Activated B cell treated with CpG ODN at 0.5 μM for 24 hours (primary cell): ENCODE results near the gene NR6A1. TPM values are rescaled to one million over a fixed set of nuclear protein-coding genes. Genes with fewer than 3 reads are reported as not detected.
A peak's percentile ranks its signal among the peaks of the same experiment; 100 is the strongest.

ENCODE experiments used
- ATAC-seq: fragments of 200-7000 bp; cut with Tn5 transposase; one replicate; pipeline ENCODE4 v1.10.0; 2021; ENCODE audit warnings: low read depth, mild to moderate bottlenecking, moderate library complexity
- CTCF ChIA-PET: fragments of 350-600 bp; sonication (Branson Sonifier 250); formaldehyde crosslinking; loops from one replicate; lab custom pipeline; 2021; ENCODE audit warnings: antibody characterized with exemption; lab: Charles Lee
- POLR2A ChIA-PET: fragments of 350-600 bp; sonication (Branson Sonifier 250); formaldehyde crosslinking; loops from one replicate; lab custom pipeline; 2021; ENCODE audit warnings: antibody characterized with exemption; lab: Charles Lee
- DNase-seq: peaks from one replicate; pipeline ENCODE4 v3.0.0; 2022
- H3K27ac Mint-ChIP-seq: one replicate; pipeline ENCODE4 v1.8.0; 2020; ENCODE audit warnings: mixed read lengths
- H3K27me3 Mint-ChIP-seq: one replicate; pipeline ENCODE4 v1.8.0; 2021; ENCODE audit warnings: mixed read lengths
- H3K36me3 Mint-ChIP-seq: one replicate; pipeline ENCODE4 v1.8.0; 2021; ENCODE audit warnings: low read depth, mixed read lengths
- H3K4me1 Mint-ChIP-seq: one replicate; pipeline ENCODE4 v1.8.0; 2021; ENCODE audit warnings: mixed read lengths
- H3K4me3 Mint-ChIP-seq: one replicate; pipeline ENCODE4 v1.8.0; 2020; ENCODE audit warnings: mild to moderate bottlenecking, mixed read lengths
- H3K9me3 Mint-ChIP-seq: one replicate; pipeline ENCODE4 v1.8.0; 2020; ENCODE audit warnings: mixed read lengths
- CTCF ChIP-seq: fragments of 200-600 bp; IDR thresholded peaks from one replicate; pipeline ENCODE4 v1.8.0; 2022; ENCODE audit warnings: antibody characterized with exemption, mild to moderate bottlenecking
- intact Hi-C: fragments of 100-400 bp; cut with micrococcal nuclease; formaldehyde crosslinking; loops from one replicate; pipeline ENCODE4 v1.15.1; 2024
- total RNA-seq: library from RNA; stranded (reverse); gene quantifications from 2 replicates; pipeline ENCODE4 v1.2.3, GENCODE V29; 2022

NR6A1 gene
- total RNA-seq, 1 donor from 2014 or later: 3.1 TPM

GRCh38 chr9:124504530-124505005, 266.5 kb downstream of the NR6A1 start:
- H3K9me3 Mint-ChIP-seq: no peaks in the 10 kb centered on the region
- no peaks in the 10 kb centered on the region for H3K36me3 Mint-ChIP-seq
- ChIA-PET CTCF (no interaction called here), POLR2A (no interaction called here)
- H3K4me3 Mint-ChIP-seq: no peak overlapping the region
- H3K4me1 Mint-ChIP-seq: peaks cover 6% of the 10 kb centered on the region
- no peak overlapping the region for H3K27ac Mint-ChIP-seq
- intact Hi-C loops: no loop called here
- ATAC-seq: no peak
- H3K27me3 Mint-ChIP-seq: peaks cover 33% of the 10 kb centered on the region
- no peak for TF ChIP-seq CTCF
- no peak for DNase-seq

GRCh38 chr9:124503713-124504529, 267.2 kb downstream of the NR6A1 start:
- no peaks in the 10 kb centered on the region for H3K36me3 Mint-ChIP-seq
- H3K27me3 Mint-ChIP-seq: peaks cover 34% of the 10 kb centered on the region
- ChIA-PET POLR2A (no interaction called here), CTCF (no interaction called here)
- TF ChIP-seq CTCF: no peak
- H3K4me1 Mint-ChIP-seq: peaks cover 6% of the 10 kb centered on the region
- DNase-seq (no peak), ATAC-seq (no peak)
- peak overlapping the region; percentile 78 for H3K4me3 Mint-ChIP-seq
- H3K9me3 Mint-ChIP-seq: no peaks in the 10 kb centered on the region
- intact Hi-C loops: no loop called here
- no peak overlapping the region for H3K27ac Mint-ChIP-seq

GRCh38 chr9:124502711-124503702, 268.1 kb downstream of the NR6A1 start:
- Mint-ChIP-seq H3K27me3 (peaks cover 30% of the 10 kb centered on the region), H3K9me3 (no peaks in the 10 kb centered on the region), H3K4me1 (peaks cover 6% of the 10 kb centered on the region), H3K27ac (no peak overlapping the region), H3K4me3 (no peak overlapping the region), H3K36me3 (no peaks in the 10 kb centered on the region)
- CTCF ChIA-PET: no interaction called here
- TF ChIP-seq CTCF: no peak
- ATAC-seq: no peak
- no peak for DNase-seq
- POLR2A ChIA-PET: no interaction called here
- intact Hi-C loops: no loop called here

GRCh38 chr9:124501771-124502320, 269.3 kb downstream of the NR6A1 start:
- no peak overlapping the region for H3K27ac Mint-ChIP-seq
- no peak for TF ChIP-seq CTCF
- H3K36me3 Mint-ChIP-seq: no peaks in the 10 kb centered on the region
- POLR2A ChIA-PET: no interaction called here
- H3K4me1 Mint-ChIP-seq: peaks cover 6% of the 10 kb centered on the region
- peaks cover 30% of the 10 kb centered on the region for H3K27me3 Mint-ChIP-seq
- ATAC-seq (no peak), DNase-seq (no peak)
- no peak overlapping the region for H3K4me3 Mint-ChIP-seq
- CTCF ChIA-PET: no interaction called here
- intact Hi-C loops: no loop called here
- H3K9me3 Mint-ChIP-seq: no peaks in the 10 kb centered on the region
